Measurements from ENCODE around the gene THAP5. TPM values are rescaled to one million over a fixed set of nuclear protein-coding genes. Genes with fewer than 3 reads are reported as not detected.

Gene THAP5
- total and polyA plus RNA-seq, 2 donors (not counting 3 experiments of a cell fraction or from before 2014, with no cell fraction given) = 2.5 to 14.1 TPM

DNA sequence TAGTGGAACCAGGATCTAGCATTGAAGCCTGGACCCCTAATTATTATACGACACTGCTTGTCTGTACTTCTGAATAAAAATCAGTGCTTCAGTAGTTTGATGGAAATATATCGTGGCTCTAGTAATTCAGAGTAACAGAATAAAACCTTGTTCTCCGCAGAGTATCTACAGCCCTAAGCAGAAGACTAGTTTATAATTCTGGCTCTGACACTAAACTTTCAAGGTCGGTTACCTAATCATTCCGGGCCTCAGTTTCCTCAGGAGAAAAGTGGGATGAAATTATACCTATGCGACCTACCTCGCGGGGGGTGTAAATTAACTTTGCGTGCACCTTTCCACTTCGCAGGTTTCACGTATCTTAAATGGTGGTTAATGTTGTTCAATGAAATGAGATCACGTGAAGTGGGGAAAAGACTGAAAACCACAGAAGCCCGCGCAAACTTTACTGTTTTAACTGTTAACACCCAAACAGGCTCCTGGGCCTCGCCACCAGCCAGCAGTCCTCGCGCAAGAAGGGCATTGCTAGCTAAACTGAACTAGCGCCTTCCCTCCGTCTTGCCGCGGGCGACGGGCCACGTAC, 615 bp downstream of the THAP5 start:
- ChIA-PET CTCF (interaction anchor here (1.0 kb wide), 1 partner anchor 23 kb away, joined by 3 read pairs; no protein-coding TSS in a partner anchor), POLR2A (interaction anchor here (1.7 kb wide), 1 partner anchor 43 kb away, joined by 9 read pairs; the partner anchor contains the start of gene PNPLA8)
- H3K9me3 ChIP-seq (replicated peaks; ENCODE audit: control insufficient read depth, insufficient read depth, low read length) = no peaks in the 10 kb centered on the region
- peak overlapping the region; percentile 90 for H3K27ac ChIP-seq (ENCODE audit: insufficient read depth, low read depth, low read length)
- H2AFZ ChIP-seq (ENCODE audit: low read depth, low read length) = peak overlapping the region; percentile 47
- H3K27me3 ChIP-seq (ENCODE audit: control insufficient read depth in 2 of 2, insufficient read depth in 2 of 2, low read length in 2 of 2) = no peaks in the 10 kb centered on the region
- TF ChIP-seq EZH2 (IDR thresholded peaks at IDR 0.05; ENCODE audit: borderline replicate concordance, low read depth, low read length, severe bottlenecking) (no peak), POLR2A (IDR thresholded peaks at IDR 0.05; ENCODE audit: low read depth, low read length) (no peak), POLR2AphosphoS5 (IDR thresholded peaks at IDR 0.05; ENCODE audit: insufficient read depth, low read depth, low read length) (no peak), MYC (IDR thresholded peaks at IDR 0.05; ENCODE audit: low read depth, low read length) (no peak), FOS (IDR thresholded peaks at IDR 0.05; ENCODE audit: borderline replicate concordance, insufficient read depth, low read length) (no peak), JUN (IDR thresholded peaks at IDR 0.05; ENCODE audit: borderline replicate concordance, insufficient read depth, insufficient read length, low read depth) (no peak), GATA2 (IDR thresholded peaks at IDR 0.05; ENCODE audit: insufficient read depth, insufficient read length, low read depth, low read length) (no peak)
- TF ChIP-seq, protein P1, sequence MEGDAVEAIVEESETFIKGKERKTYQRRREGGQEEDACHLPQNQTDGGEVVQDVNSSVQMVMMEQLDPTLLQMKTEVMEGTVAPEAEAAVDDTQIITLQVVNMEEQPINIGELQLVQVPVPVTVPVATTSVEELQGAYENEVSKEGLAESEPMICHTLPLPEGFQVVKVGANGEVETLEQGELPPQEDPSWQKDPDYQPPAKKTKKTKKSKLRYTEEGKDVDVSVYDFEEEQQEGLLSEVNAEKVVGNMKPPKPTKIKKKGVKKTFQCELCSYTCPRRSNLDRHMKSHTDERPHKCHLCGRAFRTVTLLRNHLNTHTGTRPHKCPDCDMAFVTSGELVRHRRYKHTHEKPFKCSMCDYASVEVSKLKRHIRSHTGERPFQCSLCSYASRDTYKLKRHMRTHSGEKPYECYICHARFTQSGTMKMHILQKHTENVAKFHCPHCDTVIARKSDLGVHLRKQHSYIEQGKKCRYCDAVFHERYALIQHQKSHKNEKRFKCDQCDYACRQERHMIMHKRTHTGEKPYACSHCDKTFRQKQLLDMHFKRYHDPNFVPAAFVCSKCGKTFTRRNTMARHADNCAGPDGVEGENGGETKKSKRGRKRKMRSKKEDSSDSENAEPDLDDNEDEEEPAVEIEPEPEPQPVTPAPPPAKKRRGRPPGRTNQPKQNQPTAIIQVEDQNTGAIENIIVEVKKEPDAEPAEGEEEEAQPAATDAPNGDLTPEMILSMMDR (IDR thresholded peaks at IDR 0.05; ENCODE audit: extremely low read depth in 1 of 2, insufficient read depth in 1 of 2, low read depth in 1 of 2, low read length in 2 of 2) = no peak
- TF ChIP-seq, protein P2, sequence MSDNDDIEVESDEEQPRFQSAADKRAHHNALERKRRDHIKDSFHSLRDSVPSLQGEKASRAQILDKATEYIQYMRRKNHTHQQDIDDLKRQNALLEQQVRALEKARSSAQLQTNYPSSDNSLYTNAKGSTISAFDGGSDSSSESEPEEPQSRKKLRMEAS (IDR thresholded peaks at IDR 0.05; ENCODE audit: insufficient read depth, insufficient read length) = no peak
- peaks cover 0 to 4% of the 10 kb centered on the region in 2 experiments for H3K36me3 ChIP-seq (ENCODE audit: control insufficient read depth in 2 of 2, extremely low read depth in 1 of 2, insufficient read depth in 2 of 2, low read length in 2 of 2)
- DNase-seq (ENCODE audit: low read depth, low spot score) = no peak
- peaks cover 26% of the 10 kb centered on the region for H3K79me2 ChIP-seq (ENCODE audit: control insufficient read depth, insufficient read depth, low read length)
- H3K4me1 ChIP-seq (ENCODE audit: control insufficient read depth, extremely low read depth, insufficient read depth, low read length) = peaks cover 37% of the 10 kb centered on the region
- H4K20me1 ChIP-seq (replicated peaks; ENCODE audit: control insufficient read depth, extremely low read depth, insufficient read depth, low read length) = no peaks in the 10 kb centered on the region
- peak overlapping the region; percentile 76 for H3K4me2 ChIP-seq (ENCODE audit: insufficient read depth, low read length)
- H3K9ac ChIP-seq (replicated peaks; ENCODE audit: extremely low read depth, insufficient read depth, low read length) = peak overlapping the region; percentile 94
- no peaks in the 10 kb centered on the region for H3K9me1 ChIP-seq (replicated peaks; ENCODE audit: control insufficient read depth, extremely low read depth, insufficient read depth, low read length)
- intact Hi-C loops (cut with micrococcal nuclease) (loop anchor here (1.0 kb wide), 1 partner anchor 43 kb away; the partner anchor contains the start of gene PNPLA8), dilution Hi-C loops (cut with MboI; ENCODE audit: extremely low pct_ligation_motif_present, low sequenced_read_pairs) (no loop called here)
- TSS peak; percentile 80 for BruUV-seq (replicated peaks)
- FAIRE-seq = peak; percentile 37
- peak overlapping the region; percentile 41 to 93 (median 74) for H3K4me3 ChIP-seq (replicated peaks in 1 of 3; ENCODE audit: insufficient read depth in 1 of 3, low read depth in 1 of 3, low read length in 3 of 3)

Measured in endothelial cell of umbilical vein (primary cell).